GM21526 (cell line): ENCODE measurements around the gene ESYT3.

ENCODE experiments used
- ATAC-seq: cut with Tn5 transposase; IDR thresholded peaks from one replicate; pipeline ENCODE4 v1.9.1; 2021; ENCODE audit warnings: moderate library complexity; ENCODE audit not compliant: unreplicated experiment, low FRiP score

The ESYT3 gene

DNA sequence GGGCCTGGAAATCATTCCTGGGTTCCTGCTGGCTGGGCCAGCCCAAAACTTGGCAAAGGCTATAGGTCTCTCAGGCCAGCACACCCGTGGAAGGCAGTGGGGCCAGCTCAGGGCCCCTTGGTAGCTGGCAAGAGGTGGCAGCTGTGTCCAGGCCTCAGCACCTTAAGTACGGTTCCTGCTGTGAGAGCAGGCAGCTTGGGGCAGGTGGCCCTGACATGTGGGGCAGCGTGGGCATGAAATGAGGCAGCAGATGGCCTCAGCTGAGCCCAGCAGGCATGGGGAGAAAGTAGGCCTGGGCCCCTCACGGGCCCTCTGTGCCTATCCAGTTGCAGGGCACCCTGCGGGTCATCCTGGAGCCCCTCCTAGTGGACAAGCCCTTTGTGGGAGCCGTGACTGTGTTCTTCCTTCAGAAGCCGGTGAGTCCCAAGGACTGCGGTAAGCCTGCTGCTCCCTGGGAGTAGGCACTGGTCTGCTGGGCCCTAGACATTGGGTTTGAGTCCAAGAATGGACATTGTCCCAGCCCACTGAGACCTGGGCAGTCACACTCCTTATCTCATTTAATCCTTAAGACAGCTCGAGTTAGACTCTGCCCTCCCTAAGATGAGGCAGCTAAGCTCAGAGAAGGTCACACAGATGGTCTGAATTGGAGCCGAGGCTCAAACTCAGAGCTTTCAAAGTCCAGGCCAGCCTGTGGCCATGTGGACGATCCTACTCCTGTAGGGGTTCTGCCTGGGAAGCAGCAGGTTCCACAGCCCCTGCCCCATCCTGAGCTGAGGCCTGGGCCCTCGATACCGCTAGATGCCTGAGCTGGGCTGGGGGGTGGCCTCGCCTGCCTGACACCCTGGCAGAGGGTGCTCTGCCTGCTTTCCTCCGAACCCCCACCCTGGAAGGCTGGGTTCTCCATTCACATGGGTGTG, 25.5 kb downstream of the ESYT3 start:
- ATAC-seq = no peak

DNA sequence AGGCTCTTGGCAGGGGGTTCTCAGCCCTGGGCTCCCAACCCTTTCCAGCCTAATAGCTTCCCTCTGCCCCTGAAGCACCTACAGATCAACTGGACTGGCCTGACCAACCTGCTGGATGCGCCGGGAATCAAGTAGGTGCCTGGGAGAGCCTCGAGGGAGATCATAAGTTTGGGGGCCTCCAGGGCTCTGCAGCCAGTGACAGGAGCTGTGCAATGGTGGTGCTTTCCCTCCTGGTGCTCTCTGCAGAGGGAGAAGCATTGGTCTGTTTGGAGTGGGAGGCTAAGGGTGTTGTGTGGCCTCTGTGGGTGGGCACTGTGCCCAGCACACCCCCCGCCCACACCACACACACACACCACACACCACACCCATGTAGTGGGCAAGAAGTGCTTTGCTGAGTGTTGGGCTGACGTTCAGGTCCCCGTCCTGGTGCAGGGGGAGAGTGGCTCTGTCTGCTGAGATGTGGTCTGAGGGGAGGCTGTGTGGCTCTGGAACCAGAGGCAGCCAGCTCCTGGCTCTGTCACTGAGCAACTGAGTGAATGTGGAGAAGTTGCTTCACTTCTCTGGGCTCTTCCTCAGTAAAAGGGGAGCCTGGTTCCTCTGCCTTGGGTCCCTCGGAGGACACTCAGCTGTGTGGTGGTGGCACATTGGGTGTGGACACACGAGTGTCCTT, 26.3 kb downstream of the ESYT3 start:
- ATAC-seq = no peak

DNA sequence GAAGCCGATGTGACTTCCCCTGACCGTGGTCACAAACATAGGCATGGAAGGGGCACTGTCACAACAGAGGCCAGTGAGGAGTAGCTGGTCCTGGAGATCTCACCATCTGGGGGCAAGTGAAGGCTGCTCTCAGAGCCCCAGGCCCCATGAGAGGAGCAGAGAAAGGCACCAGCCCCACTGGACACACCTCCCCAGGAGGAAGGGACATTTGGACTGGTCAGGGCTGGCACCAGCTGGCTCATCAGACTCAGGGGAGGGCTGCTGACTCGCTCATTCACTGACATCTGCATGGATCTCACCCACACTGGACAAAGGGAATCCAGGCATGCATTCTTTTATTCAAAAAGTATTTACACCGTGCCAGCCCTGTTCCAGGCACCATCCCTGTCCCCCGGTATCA, 26.8 kb downstream of the ESYT3 start:
- no peak for ATAC-seq

DNA sequence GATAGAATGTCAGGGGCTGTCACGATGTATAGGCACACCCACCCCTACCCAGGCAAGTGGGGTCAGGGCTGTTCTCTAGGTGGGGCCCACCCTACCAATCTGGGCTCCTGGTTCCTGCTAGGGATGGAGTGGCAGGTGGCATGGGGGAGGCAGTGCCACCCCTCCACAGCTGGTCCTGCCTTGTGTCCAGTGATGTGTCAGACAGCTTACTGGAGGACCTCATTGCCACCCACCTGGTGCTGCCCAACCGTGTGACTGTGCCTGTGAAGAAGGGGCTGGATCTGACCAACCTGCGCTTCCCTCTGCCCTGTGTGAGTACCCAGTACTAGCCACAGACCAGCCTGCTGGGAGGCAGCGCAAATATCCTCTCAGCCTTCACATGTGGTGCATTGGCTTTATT, 27.5 kb downstream of the ESYT3 start:
- no peak for ATAC-seq

DNA sequence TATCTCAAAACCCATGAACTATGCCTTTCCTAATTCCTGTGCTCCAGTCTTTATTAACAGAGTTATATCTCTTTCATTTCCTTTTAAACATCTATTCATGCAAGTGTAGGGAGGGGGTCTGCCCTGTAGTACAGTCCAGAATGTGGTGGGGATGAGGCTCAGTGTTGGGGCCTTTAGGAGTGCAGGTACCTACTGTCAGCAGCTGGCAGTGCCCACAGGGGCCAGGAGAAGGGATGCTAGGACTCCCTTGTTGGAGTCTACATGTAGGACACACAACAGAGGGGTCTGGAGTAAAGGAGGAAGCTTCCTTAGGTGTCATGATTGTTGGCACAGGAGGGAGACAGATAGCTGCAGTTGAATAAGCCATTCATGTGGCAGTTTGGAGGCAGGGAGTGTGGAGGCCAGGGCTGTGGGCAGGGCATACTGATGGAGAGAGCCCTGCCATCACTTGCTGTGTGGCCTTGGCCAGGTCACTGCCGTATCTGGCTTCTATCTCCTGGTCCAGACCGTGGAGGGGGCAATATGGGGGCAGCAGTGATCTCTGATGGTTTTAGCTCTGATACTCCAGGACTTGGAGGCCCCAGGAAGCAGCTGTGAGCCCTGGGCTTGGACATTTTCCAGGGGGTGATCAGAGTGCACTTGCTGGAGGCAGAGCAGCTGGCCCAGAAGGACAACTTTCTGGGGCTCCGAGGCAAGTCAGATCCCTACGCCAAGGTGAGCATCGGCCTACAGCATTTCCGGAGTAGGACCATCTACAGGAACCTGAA, 29.5 kb downstream of the ESYT3 start:
- no peak for ATAC-seq

DNA sequence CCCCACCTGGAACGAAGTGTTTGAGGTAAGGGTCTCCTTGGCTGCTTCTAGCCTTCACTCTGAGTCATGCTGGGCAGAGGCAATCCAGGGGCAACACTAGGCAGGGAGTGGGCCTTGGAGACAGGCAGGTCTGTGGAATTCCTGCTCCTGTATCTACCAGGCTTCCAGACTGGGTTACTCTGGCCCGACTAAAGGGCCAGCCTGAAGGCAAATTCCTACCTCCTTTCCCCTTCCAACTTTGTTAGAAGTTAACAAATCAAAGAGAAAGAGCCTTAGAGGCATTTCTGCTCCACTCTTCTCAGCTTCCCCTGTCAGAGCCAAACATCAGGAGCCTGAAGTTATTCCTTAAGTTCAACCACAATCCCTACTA, 30.1 kb downstream of the ESYT3 start:
- ATAC-seq = no peak

DNA sequence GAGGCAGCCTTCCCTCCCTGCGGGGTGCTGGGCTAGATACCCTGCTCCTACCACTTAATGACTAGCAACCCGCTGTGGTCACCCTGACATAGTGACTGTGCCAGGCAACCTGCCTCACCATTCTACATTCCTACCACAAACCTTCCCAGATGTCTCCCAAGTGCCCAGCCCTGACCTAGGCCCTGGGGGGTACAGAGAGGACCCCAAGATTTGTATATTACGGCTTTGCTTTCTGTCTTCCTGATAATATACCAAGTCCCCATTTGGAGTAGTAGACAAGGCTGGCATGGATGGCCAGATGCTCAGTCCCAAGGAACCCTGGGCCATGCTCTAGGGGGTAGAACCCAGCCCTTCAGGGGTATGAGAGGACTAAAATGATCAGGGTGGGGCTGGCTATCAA, 31.0 kb downstream of the ESYT3 start:
- ATAC-seq = no peak

DNA sequence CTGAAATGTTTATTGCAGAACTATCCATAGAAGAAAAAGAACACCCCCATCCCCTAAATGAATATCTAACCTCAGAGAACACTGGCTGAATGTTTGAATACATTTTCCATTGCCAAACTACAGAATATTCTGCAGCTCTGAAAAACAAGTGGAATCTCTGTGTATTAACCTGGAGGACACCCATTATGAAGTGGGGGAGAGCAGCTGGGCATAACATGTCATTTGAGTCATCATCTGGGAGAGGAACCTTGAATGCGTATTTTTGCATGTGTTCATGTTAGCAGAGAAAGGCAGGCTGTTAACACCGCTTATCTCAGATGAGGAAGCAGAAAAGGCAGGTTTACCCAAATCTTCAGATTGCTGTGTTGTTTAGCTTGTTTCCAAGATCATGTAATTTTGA, 31.5 kb downstream of the ESYT3 start:
- no peak for ATAC-seq

DNA sequence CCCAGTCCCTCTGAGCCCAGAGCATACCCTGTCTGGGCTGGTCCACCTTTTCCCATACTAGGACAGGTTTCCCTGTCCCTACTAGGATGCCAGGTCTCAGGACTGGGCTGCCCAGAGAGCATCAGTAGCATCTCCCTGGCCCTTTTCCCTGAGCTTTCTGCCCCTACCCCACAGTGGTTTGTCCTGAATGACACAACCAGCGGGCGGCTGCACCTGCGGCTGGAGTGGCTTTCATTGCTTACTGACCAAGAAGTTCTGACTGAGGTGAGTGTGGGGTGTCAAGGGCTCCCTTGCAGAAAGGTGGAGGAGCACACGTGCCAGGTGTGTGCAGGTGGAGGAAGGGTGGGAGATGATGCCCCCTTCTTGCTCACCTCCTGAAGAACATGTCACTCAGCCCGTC, 33.5 kb downstream of the ESYT3 start:
- no peak for ATAC-seq

DNA sequence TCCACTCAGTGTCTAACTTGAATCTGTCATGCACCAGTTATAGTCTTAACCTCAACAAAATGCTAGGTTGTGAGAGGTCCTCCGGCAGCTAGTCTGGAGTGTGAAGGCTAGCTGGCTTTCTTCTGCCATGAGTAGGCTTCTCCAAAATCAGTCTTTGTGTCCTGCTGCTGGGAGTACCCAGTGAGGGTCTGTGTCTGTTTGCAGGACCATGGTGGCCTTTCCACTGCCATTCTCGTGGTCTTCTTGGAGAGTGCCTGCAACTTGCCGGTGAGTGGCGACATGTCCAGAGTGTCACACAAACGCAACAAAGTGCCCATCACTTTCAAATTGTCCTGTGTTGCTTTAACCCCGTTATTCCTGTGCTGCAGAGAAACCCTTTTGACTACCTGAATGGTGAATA, 34.0 kb downstream of the ESYT3 start:
- no peak for ATAC-seq

DNA sequence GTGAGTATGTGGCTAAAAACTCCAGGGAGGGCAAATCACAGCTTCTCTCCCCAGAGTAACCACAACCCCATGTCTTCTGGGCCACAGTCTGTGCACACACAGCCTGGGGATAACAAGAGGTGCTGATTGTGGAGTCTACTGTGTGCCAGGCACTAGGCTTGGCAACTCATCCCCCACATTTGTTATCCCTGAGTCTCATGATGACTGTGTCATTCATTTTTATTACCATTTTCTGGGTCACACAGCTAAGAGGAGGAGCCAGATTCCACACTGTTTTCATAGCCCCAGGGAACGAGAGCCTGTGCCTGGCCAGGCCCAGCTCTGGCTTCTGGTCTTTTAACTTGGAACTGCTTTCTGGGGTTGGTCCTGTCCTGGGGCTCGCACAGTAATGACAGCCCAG, 34.5 kb downstream of the ESYT3 start:
- ATAC-seq = no peak

DNA sequence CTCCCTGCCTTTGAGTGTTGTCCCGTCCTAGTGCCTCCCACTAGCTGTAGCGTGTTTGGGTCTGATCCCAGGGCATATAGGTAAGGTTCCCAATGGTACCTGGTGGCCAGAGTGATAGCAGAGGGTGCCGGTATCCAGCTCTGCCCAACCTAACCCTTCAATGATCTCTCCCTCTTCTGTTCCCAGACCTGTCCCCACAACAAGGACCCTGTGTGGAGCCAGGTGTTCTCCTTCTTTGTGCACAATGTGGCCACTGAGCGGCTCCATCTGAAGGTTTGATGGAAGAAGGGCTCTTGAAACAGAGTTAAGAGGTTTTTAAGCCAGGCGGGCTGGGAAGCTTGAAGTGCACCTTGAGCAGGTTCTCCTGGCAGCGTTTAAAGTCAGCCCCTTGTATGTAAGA, 35.5 kb downstream of the ESYT3 start:
- ATAC-seq = no peak

DNA sequence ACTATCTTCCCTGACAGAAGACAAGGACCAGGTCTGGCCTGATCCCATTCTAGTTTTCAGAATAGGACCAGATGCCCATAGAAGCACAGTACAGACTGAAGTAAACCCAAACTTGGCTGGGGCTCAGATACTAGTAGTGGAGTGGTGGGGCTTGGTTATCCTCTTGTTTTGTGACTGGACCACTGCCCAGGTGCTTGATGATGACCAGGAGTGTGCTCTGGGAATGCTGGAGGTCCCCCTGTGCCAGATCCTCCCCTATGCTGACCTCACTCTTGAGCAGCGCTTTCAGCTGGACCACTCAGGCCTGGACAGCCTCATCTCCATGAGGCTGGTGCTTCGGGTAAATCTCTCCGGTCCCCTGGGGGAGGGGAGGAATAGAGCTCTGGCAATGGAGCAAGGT, 36.3 kb downstream of the ESYT3 start:
- ATAC-seq = no peak

DNA sequence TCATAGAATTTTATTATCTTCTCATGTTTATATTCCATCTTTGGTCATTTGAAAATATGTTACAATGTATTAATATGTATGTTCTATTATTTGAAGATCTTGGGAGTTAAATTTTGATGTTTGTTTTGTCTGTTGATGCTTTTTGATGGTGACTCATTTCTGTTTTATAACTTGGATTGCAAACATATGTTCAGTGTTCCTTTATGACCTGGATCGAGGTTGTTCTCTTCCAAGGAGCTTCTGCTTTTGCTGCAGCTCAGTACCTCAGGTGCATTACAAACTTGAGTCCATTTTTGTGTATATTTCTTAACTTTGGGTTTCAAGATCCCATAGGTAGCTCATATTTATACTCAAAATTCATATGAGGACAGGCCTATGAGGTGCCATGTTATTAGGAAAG, 37.1 kb downstream of the ESYT3 start:
- no peak for ATAC-seq

DNA sequence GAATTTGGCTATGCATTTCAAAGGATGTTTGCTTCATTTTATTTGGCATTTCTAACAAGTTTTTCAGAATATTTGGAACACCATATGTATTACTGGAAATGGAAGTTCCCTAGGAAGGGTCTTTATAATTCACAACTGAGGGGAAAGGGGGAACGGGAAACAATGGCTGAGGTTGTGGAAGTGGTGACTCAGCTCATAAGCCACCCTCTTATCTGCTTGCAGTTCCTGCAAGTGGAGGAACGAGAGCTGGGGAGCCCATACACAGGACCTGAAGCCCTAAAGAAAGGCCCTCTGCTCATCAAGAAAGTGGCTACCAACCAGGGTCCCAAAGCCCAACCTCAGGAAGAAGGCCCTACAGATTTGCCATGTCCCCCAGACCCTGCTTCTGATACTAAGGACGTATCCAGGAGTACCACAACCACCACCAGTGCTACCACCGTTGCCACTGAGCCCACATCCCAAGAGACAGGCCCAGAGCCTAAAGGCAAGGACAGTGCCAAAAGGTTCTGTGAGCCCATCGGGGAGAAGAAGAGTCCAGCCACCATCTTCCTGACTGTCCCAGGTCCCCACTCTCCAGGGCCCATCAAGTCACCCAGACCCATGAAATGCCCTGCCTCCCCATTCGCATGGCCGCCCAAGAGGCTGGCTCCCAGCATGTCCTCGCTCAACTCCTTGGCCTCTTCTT, 37.9 kb downstream of the ESYT3 start:
- no peak for ATAC-seq

DNA sequence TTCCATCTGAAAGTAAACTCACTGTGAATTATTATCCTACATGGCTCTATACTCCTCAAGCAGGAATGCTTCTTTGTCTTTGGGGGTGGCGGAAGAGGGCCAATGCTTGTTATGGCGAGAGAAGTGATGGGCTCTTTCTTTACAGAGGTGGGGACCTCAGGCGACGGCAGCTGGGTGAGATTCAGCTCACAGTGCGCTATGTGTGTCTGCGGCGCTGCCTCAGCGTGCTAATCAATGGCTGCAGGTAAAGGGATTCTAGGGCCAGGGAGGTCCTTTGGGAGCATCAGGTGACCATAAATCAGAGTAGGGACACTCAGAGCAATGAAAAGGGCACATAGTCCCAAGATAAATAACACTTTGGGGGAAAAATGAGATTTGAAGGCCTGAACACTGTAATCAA, 39.0 kb downstream of the ESYT3 start:
- ATAC-seq = no peak

DNA sequence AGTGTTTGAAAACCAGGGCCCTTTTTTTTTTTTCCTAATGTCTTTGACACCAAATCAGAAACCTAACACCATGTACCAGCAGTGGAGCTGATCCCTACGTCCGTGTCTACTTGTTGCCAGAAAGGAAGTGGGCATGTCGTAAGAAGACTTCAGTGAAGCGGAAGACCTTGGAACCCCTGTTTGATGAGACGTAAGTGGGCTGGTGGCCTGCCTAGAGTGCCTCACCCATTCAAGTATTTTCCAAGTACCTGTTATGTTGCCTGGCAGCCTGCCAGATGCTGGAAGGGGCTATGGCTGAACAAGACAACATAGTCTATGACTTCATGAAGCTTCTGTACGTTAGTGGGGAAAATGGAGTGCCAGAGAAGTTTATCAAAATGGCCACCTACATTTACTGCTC, 39.7 kb downstream of the ESYT3 start:
- no peak for ATAC-seq

DNA sequence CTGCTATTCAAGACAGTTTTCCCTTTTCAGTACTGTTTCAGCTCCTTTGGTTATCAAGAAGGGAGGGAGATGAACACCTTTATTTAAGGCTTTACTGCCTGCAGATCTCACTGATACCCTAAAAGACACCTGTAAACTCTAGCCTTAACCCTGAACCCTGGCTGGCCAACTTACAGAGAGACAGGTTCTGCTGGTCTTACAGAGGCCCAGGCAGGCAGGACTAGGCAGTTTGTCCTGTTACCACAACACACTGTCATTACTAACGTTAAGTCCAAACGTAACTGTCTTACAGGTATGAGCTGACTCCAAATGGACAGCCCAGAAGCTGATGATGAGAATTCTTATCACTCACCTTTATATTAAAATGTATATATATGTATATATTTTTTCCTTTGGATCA, 42.1 kb downstream of the ESYT3 start:
- ATAC-seq = no peak

DNA sequence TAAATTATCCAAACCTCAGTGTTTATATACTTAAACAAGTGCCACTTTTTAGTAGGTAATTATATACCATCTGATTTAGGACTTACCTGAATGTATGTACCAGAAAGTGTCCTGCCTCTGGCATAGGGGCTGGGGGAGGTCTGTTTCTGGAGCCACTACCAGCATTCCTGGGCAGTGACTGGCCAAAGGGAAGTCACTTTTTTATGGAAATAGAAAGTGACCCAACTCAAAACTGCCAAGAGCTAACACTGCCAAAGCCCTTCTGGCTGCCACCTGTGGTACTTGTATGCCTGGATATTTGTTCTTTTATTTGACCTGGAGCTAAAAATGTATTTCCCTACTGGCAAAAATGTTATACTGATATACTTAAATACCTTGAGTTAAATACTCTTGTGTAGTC, 42.7 kb downstream of the ESYT3 start:
- no peak for ATAC-seq

DNA sequence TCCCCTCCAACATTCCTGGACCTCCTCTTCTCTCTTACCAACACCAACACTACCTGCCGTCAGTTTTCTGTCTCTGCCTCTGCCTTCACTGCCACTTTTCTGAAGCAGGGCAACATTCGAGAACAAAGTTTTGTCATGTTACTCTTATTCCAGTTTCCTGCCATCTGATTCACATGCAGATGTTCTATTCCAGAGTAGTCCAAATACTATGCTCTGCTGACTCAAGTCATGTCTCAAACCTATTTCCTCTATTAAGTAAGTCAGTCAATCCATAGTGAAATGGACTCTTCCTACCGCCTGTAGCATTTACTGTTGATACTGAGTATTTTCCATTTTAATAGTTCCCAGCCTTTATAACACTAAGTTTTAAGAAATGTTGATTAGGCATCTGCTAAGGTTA, 43.4 kb downstream of the ESYT3 start:
- no peak for ATAC-seq

DNA sequence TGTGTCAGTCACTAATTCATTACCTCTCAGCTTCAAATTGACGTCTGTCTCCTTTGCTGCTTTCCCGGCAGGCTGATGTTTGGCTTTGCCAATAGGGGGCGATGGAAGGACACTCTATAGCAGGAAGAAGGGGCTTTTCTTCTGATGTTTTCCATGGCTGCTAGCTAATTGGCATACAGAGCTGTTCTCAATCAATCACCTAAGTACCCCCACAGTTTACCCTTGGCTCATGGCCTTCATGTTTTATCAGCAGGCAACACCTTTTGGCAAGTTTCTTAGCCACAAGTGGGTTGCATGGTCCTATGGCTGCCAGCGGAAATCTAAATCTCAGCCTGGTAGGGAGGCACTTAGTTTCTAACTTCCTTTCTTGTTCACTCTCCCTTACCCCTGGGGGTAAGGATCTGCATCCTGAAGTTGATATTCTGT, 45.0 kb downstream of the ESYT3 start:
- no peak for ATAC-seq
